Measurements from ENCODE around the gene BTBD6. TPM values are rescaled to one million over a fixed set of nuclear protein-coding genes. Genes with fewer than 3 reads are reported as not detected.

The BTBD6 gene
- total RNA-seq, 1 donor from 2014 or later, result 36.3 TPM

- no peak for DNase-seq (ENCODE audit: low spot score)
These were observed 19.2 kb upstream of the BTBD6 start for GRCh38 chr14:105229099-105229655.

DNA sequence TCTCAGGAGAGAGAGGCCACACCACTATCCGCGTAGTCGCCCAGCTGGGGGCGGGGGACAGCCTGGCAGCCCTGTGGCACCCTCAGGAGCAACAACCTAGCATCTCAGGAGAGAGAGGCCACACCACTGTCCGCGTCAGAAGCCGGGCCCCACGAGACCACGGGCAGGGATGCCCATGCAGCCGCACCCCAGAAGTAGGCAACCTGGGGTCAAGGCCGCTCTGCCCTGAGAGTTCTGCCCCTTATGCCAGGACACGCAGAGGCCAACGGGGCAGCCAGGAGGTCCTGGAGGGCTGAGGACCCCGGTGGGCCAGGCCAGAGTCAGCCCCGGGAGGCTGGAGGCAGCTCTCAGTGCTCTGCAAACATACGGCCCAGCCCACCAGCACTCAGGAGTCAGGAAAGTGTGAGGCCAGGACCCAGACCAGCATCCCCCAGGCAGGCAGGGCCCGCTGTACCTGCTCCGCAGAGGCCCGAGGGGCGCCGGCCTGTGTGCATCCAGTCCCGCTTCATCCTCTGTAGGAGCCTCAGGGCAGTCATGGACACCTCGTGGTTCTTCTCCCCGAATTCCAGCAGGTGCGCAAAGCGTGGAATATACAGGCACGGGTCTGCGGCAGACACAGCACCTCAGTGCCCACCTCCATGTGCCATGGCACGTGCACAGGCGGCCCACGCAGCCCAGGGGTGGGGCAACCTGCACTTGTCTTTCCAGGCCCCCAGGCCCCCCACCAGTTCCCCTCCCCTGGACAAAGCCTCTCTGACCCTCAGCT, 7.3 kb upstream of the BTBD6 start:
- DNase-seq (ENCODE audit: low spot score), result no peak

DNA sequence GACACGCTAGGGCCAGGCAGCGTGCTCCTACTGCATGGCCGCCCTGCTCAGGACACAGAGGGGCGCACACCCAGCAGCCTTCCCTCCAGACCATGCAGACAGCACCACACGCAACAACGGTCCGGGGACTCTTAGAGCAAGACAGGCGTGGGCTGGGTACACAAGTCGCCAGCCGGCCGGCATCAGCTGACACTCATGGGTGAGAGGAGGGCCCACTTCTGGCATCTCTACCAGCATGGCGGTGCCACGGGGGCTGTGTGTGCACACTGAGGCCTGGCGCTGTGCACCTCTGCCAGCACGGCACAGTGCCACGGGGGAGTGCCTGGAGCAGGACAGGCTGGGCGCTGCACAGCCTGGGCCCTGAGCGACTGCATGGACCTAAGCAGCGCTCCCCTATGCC, 6.7 kb upstream of the BTBD6 start:
- no peak for DNase-seq (ENCODE audit: low spot score)

DNA sequence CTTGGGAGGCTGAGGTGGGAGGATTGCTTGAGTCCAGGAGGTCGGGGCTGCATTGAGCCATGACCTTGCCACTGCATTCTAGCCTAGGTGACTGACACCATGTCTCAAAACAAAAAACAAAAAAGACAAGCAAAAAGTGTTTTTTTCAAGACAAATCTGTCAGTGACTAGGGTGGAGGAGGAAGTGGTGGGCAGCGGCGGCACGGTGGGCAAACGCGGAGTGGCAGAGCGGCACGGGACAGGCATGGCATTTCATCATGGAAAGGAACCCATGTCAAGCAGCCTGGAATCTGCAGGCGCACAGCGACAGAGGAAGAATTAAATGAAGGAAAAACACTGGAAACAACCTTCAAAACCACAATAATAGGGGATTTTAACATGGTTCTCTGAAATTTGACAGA, 4.0 kb upstream of the BTBD6 start:
- no peak for DNase-seq (ENCODE audit: low spot score)

DNA sequence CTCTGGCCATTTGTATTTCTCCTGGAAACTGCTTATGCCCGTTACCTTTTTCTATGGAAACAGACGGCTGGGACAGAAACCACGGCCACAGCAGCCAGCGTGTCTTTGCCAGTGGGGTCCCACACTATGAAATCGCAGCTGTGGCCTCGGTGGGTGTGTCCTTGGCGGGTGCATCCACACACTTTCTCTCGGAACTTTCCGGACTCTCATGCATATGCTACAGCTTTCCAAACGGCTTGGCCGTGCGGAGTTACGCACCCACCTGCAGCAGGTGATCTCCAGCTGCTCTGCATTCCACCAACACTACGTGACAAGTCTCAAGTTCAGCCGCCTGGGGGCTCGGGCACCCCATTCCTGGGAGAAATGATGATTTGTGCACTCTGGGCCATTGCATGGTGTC, 1.3 kb upstream of the BTBD6 start:
- no peak for DNase-seq (ENCODE audit: low spot score)

GRCh38 chr14:105247715-105248367, 492 bp upstream of the BTBD6 start:
- DNase-seq (ENCODE audit: low spot score), result no peak

- no peak for DNase-seq (ENCODE audit: low spot score)
These were observed 1.1 kb downstream of the BTBD6 start for GRCh38 chr14:105249182-105250007.

- DNase-seq (ENCODE audit: low spot score), result no peak
These were observed 1.7 kb downstream of the BTBD6 start for GRCh38 chr14:105250008-105250366.

- DNase-seq (ENCODE audit: low spot score), result no peak
These were observed 2.7 kb downstream of the BTBD6 start for GRCh38 chr14:105250986-105251385.

DNA sequence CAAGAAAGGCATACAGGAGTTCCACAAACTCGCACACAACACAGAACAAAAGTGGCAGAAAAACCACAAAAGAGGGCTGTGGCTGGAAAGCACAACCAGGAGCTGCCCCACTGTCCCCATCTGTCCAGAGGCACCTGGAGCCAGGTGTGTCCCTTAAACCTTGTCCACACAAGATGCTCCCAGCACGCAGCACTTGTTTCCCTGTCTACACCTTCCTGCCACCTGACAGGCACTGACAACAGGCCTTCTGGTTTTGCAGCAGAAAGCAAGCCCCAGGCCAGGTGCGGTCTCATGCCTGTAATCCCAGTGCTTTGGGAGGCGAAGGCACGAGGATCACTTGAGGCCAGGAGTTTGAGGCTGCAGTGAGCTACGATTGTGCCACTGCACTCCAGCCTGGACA, 3.6 kb downstream of the BTBD6 start:
- DNase-seq (ENCODE audit: low spot score), result no peak

- DNase-seq (ENCODE audit: low spot score), result no peak
These were observed 4.4 kb downstream of the BTBD6 start for GRCh38 chr14:105252552-105253328.

GRCh38 chr14:105253329-105253682, 5.0 kb downstream of the BTBD6 start:
- DNase-seq (ENCODE audit: low spot score), result no peak

- DNase-seq (ENCODE audit: low spot score), result no peak
These were observed 6.7 kb downstream of the BTBD6 start for GRCh38 chr14:105255021-105255507.

DNA sequence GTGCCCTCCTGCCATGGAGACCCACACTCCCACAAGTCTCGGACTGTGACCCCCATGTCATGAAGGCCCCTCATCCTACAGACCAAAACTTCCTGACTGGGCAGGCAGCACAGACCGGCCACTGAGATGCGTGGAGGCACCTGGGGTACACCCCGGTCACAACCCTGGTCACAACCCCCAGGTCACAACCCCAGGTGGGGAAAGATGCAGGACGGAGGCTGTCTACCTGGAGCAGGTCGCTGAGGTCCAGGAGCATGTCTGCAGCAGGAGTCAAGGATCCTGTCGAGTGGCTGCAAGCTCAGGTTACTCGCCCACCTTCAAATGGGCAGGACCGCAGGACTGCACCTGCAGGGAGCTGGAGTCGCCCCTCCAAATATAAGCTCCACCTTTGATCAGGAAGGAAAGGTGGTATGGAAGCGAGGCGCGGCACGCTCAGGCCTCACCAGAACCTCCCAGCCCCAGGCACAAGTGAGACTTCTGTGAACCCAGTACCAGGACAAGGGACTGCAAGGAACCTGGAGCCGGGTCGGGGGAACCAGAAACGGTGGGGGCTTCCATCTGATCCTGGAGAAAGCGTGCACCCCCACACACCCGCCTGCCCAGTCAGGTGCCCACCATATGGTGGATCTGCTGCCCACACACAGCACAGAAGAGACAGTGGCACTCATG, 8.1 kb downstream of the BTBD6 start:
- DNase-seq (ENCODE audit: low spot score), result no peak

DNA sequence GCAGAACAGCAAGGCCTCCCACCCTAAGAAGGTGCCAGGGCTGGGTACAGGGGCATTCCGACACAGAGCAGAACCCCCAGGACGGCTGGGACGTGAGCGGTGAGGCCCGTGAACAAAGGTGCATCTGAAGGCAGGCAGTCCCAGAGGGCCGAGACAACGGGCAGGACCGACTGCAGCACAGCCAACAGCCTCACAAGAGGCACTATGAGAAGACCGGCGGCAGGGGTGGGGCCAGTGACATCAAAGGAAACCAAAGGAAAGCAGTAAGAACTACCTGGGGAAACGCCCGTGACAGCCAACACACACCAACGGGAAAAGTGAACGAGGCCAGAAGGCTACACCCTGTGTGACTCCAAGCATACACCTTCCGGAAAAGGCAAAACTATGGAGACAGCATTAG, 9.1 kb downstream of the BTBD6 start:
- DNase-seq (ENCODE audit: low spot score), result no peak

DNA sequence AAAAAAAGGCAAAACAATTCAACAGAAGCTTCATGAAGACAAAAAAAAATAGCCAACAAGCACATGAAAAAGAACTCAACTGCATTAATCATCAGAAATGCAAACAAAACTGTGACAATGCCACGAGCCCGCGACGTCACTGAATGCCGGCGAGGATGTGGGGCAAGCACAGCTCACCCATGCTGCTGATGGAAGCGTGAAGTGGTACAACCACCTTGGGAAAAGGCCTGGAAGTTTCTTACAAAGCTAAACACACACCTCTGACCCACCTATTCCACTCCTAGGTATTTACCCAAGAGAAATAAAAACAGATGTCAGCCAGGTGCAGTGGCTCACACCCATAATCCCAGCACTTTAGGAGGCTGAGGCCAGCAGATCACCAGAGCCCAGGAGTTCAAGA, 10.5 kb downstream of the BTBD6 start:
- no peak for DNase-seq (ENCODE audit: low spot score)

DNA sequence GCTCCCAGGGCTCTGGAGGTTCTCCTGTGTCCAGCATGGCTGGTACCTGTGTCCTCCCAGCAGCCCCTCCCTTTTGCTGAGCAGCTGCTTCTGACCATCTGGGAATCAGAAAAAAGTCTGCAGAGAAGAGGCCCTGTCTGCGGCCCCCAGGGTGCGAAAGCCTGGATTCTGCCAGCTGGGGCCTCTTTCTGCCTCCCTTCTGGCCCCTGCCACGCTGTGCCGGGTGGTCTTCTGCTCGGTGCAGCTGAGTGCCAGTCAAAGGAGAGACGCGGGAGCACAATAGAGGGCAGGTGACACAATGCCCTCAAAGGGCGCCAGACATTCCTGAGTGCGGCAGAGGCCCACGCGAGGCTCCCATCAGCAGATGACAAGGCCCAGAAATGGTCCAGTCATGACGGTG, 12.6 kb downstream of the BTBD6 start:
- DNase-seq (ENCODE audit: low spot score), result no peak

DNA sequence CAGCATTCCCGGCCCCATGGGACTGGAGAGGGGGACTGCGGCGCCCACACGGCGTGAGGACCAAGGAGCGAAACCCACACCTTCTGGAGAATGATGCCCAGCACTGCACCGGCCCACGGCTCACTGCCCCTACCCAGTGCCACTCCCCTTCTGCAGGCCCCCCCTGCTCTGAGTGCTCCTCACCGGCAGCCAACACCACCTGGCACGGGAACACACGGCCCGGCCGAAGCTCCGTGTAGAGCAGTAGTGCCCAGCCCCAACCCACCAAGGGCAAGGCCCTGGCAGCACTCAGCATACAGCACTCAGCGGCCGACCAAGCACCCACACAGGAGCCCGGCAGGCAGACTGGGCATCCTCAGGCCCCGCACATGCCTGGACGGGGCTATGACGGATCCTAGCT, 13.4 kb downstream of the BTBD6 start:
- no peak for DNase-seq (ENCODE audit: low spot score)

DNA sequence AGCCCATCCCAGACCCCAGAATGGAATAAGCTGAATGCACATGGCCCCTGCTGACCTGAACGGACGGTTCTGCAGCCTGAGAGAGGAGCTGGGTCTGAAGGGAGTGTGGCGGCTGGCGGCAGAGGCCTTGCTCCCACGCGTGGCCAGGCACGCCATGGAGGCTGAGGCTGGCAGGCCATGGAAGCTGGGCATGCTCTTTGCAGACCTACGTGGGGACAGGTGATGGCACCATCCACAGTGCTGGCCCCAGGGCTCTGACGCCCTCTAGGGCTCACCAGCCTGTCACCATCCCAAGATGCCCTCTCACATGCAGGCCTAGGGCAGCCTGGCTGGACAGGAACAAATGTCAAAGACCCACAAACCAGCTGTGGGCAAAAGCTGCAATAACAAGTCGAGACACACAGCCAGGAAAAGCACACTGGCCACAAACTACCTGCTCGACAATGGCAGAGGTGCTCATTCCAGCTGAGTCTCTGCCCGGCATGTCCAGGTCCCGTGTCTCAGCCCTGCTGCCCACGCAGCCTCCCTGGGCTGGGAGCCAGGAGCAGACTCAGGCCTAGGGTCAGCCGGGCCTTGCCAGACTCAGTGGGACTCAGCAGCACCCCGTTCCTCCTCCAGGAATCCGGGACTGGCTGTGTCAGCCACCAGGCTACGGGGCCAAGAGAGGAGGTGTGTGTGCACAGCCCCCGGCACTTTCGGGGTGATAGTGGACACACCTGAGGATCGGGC, 19.7 kb downstream of the BTBD6 start:
- no peak for DNase-seq (ENCODE audit: low spot score)

DNA sequence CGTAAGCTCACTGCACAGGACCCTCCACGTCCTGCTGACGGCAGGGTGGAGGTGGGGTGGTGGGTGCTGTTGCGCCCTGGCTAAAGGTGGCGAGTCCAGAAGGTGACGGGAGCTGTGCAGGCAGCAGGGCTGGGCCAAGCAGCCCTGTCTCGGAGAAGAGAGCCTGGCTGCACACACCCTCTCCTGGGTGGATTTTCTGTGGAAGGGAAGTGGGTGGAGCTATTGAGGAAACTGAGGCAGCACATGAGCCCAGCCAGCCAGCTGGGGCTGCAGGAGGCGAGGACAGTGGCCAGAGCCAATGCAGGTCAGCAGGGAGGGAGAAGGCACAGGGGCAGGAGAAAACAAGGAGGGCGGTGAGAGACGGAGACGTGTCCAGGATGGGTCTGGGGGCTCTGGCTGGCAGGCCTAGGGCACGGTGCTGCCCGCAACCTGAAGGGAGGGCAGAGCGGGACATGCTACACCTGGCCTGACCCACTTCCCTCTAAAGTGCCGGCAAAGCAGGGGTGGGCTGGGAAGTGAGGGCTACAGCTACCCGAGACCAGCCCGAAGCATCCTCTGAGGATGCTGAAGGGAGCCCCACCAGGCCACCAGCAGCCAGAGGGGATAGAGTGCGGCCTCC, 20.5 kb downstream of the BTBD6 start:
- no peak for DNase-seq (ENCODE audit: low spot score)

Data from ureter (tissue), 1 donor.